Measurements from ENCODE around the gene MBD5. TPM values are rescaled to one million over a fixed set of nuclear protein-coding genes. Genes with fewer than 3 reads are reported as not detected.

Gene MBD5
- total RNA-seq, 4 donors from 2014 or later = 22.9 to 44.2 (median 40.2) TPM

DNA sequence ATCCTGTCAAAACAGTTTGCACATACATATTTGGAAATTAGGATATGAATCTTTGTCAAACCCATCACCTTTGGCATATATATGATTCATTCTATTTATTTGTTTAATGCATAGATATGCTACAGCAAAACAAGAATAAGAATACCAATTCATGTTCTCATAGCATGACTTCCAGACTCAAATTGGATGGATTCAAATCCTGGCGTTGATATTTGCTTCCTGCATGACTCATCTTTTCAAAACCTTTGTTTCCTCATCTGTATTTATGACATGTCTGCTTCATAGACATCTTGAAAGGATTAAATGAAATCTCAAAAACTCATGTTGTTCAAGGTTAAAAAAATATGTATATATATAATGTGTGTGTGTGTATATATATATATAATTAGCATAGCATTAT is 261.3 kb downstream of the MBD5 start:
- no peak overlapping the region for H3K4me3 ChIP-seq
- no peaks in the 10 kb centered on the region for H3K36me3 ChIP-seq
- no peaks in the 10 kb centered on the region for H3K9me3 ChIP-seq
- no peaks in the 10 kb centered on the region for H3K27me3 ChIP-seq
- no peaks in the 10 kb centered on the region for H3K4me1 ChIP-seq
- TF ChIP-seq, protein P1, sequence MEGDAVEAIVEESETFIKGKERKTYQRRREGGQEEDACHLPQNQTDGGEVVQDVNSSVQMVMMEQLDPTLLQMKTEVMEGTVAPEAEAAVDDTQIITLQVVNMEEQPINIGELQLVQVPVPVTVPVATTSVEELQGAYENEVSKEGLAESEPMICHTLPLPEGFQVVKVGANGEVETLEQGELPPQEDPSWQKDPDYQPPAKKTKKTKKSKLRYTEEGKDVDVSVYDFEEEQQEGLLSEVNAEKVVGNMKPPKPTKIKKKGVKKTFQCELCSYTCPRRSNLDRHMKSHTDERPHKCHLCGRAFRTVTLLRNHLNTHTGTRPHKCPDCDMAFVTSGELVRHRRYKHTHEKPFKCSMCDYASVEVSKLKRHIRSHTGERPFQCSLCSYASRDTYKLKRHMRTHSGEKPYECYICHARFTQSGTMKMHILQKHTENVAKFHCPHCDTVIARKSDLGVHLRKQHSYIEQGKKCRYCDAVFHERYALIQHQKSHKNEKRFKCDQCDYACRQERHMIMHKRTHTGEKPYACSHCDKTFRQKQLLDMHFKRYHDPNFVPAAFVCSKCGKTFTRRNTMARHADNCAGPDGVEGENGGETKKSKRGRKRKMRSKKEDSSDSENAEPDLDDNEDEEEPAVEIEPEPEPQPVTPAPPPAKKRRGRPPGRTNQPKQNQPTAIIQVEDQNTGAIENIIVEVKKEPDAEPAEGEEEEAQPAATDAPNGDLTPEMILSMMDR (IDR thresholded peaks at IDR 0.05) = no peak
- TF ChIP-seq POLR2A (IDR thresholded peaks at IDR 0.05) = no peak
- H3K27ac ChIP-seq = no peak overlapping the region
- DNase-seq = no peak

DNA sequence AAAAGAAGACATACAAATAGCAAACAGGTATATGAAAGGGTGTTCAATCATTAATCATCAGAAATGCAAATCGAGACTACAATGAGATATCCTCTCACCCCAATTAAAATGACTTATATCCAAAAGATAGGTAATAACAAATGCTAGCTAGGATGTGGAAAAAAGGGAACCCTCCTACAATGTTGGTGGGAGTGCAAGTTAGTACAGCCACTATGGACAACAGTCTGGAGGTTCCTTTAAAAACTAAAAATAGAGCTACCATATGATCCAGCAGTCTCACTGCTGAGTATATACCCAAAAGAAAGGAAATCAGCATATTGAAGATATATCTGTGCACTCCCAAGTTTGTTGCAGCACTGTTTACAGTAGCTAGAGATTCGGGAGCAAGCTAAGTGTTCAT is 271.5 kb downstream of the MBD5 start:
- H3K27ac ChIP-seq = no peak overlapping the region
- H3K4me3 ChIP-seq = no peak overlapping the region
- no peaks in the 10 kb centered on the region for H3K36me3 ChIP-seq
- H3K27me3 ChIP-seq = no peaks in the 10 kb centered on the region
- no peak for TF ChIP-seq POLR2A (IDR thresholded peaks at IDR 0.05)
- TF ChIP-seq, protein P1 (IDR thresholded peaks at IDR 0.05) = no peak
- no peaks in the 10 kb centered on the region for H3K4me1 ChIP-seq
- DNase-seq = no peak
- no peaks in the 10 kb centered on the region for H3K9me3 ChIP-seq

DNA sequence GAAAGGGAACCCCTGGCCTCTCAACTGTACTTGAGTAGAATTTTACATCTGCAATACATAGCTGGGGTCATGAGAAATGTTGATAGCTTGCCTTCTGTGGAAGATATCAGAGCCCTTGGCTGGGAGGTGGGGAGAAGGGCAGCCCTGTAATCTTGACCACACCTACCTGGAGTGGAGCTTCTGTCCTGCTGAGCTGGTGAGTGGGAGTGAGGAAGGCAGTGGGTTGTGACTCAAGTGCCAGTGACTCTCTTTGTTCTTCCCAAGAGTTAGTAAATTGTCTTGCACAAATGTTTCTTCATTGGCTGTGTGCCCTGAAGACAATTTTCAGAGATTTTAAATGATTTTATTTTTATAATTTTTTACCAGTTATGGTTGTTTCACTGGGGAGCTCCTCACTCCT is 277.3 kb downstream of the MBD5 start:
- TF ChIP-seq POLR2A (IDR thresholded peaks at IDR 0.05) = no peak
- TF ChIP-seq, protein P1 (IDR thresholded peaks at IDR 0.05) = no peak
- no peaks in the 10 kb centered on the region for H3K36me3 ChIP-seq
- H3K4me3 ChIP-seq = no peak overlapping the region
- no peaks in the 10 kb centered on the region for H3K27me3 ChIP-seq
- no peak for DNase-seq
- H3K4me1 ChIP-seq = peaks cover 0 to 6% (median 0%) of the 10 kb centered on the region in 4 donors
- H3K27ac ChIP-seq = no peak overlapping the region
- no peaks in the 10 kb centered on the region for H3K9me3 ChIP-seq

DNA sequence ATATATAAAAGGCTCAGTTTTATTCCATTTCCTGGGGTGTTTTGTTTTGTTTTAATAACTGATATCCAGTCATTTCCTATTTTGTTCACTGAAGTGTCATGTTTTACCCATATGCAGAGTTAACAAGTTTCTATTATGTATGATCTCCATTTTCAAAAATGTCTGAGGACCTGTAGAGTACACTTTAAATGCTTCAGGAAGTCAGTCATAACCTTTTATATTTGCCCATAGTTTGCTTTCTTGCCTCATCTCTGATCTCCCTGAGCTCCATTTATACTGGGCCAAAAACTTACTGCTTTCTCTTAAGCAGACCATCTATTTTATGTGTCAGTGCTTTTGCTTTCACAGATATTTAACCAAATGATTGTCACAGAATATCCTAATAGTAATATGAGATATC is 278.7 kb downstream of the MBD5 start:
- Histone ChIP-seq H3K36me3 (no peaks in the 10 kb centered on the region), H3K9me3 (no peaks in the 10 kb centered on the region), H3K27me3 (no peaks in the 10 kb centered on the region), H3K27ac (no peak overlapping the region), H3K4me3 (no peak overlapping the region), H3K4me1 (peaks cover 0 to 6% (median 0%) of the 10 kb centered on the region in 4 donors)
- no peak for DNase-seq
- no peak for TF ChIP-seq POLR2A (IDR thresholded peaks at IDR 0.05)
- TF ChIP-seq, protein P1 (IDR thresholded peaks at IDR 0.05) = no peak

DNA sequence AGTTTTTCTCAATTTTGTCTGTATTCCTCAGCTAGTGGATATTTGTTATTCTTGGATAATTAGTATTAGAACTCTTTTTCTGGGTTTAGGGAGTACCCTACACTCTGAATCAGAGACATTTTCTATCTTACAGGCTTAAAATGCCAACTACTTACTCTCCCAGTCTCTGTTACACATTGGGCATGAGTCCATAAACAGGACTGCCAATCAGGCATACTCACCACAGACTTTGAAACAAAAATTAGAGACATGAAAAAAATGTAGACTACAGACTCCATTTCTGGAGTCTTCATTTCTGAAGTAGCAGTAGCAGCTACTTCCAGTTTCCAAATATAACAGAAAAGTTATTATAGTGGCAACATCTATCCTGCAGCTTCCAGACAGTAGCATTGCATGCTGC is 279.7 kb downstream of the MBD5 start:
- DNase-seq = no peak
- Histone ChIP-seq H3K27ac (no peak overlapping the region), H3K36me3 (no peaks in the 10 kb centered on the region), H3K9me3 (no peaks in the 10 kb centered on the region), H3K4me3 (no peak overlapping the region), H3K4me1 (peaks cover 0 to 6% (median 0%) of the 10 kb centered on the region in 4 donors), H3K27me3 (no peaks in the 10 kb centered on the region)
- TF ChIP-seq POLR2A (IDR thresholded peaks at IDR 0.05) = no peak
- TF ChIP-seq, protein P1 (IDR thresholded peaks at IDR 0.05) = no peak

DNA sequence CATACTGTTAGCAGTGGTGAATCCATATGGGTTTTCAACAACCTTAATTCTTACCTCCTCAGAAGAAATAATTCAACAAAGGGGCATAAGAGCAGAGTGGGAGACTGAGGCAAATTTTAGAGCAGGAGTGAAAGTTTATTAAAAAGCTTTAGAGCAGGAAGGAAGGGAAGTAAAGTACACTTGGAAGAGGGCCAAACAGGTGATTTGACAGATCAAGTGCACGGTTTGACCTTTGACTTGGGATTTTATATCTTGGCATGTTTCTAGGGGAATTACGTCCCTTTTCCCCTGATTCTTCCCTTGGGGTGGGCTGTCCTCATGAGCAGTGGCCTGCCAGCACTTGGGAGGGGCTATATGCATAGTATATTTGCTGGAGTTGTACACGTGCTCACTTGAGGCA is 280.5 kb downstream of the MBD5 start:
- no peak for DNase-seq
- Histone ChIP-seq H3K27ac (no peak overlapping the region), H3K4me1 (peaks cover 0 to 6% (median 0%) of the 10 kb centered on the region in 4 donors), H3K36me3 (no peaks in the 10 kb centered on the region), H3K27me3 (no peaks in the 10 kb centered on the region), H3K9me3 (no peaks in the 10 kb centered on the region), H3K4me3 (no peak overlapping the region)
- TF ChIP-seq, protein P1 (IDR thresholded peaks at IDR 0.05) = no peak
- no peak for TF ChIP-seq POLR2A (IDR thresholded peaks at IDR 0.05)

Data from Peyer's patch (tissue), 4 donors.